HepG2 (cell line): Measurements from ENCODE around the gene LMX1B. TPM values are rescaled to one million over a fixed set of nuclear protein-coding genes. Genes with fewer than 3 reads are reported as not detected.
"Not testable (repeated sequence)": the region's sequence is repeated elsewhere in the genome, so short reads cannot be mapped to it uniquely, and the experiment has no call there.

Experiments used
- ATAC-seq: fragments of 200-7000 bp; cut with Tn5 transposase; 3 replicates; pipeline ENCODE4 v1.9.1; 2020; ENCODE audit warnings: mild to moderate bottlenecking, moderate library complexity
- BruUV-seq: library from RNA; stranded (reverse); fragments of 400-500 nt; replicated peaks from 2 replicates; lab custom pipeline; 2021; lab: Mats Ljungman, UMichigan
- CTCF ChIA-PET: fragments of 300-600 bp; formaldehyde crosslinking; extraction: SDS; loops from one replicate; lab custom pipeline; 2021; ENCODE audit warnings: low total read pairs, inconsistent platforms, low intra/inter-chr PET ratio; lab: Yijun Ruan, JAX
- POLR2A ChIA-PET: fragments of 350-600 bp; sonication (Branson Sonifier 250); formaldehyde crosslinking; loops from one replicate; lab custom pipeline; 2020; ENCODE audit warnings: antibody characterized with exemption, inconsistent platforms; lab: Yijun Ruan, JAX
- DNase-seq: peaks from one replicate; pipeline ENCODE4 v3.0.0-alpha.2; 2015; ENCODE audit warnings: low spot score
- FAIRE-seq: peaks from 3 replicates; lab custom pipeline; 2011; peaks lifted over from hg19 to GRCh38; lab: Jason Lieb, UNC
- H2AFZ ChIP-seq: one replicate; pipeline ENCODE4 v1.6.1; 2011; ENCODE audit warnings: low read length, inconsistent platforms
- H3K27ac ChIP-seq: fragments of 300-600 bp; 3 replicates; pipeline ENCODE4 v1.8.0; 2011; ENCODE audit warnings: mixed run types, mild to moderate bottlenecking, mixed read lengths, low read length, inconsistent platforms; ENCODE audit not compliant: insufficient read depth; ENCODE audit errors: extremely low read length
- H3K27me3 ChIP-seq, 2 experiments: fragments of 200-600 bp in 1 of 2; 2 replicates in 1 of 2; 3 replicates in 1 of 2; pipeline versions ENCODE4 v1.6.0 to v1.8.0; 2011; ENCODE audit warnings: low read length in 2 of 2, mild to moderate bottlenecking in 2 of 2, moderate library complexity in 2 of 2, inconsistent platforms in 1 of 2; ENCODE audit not compliant: insufficient read depth in 2 of 2, control insufficient read depth in 1 of 2
- H3K36me3 ChIP-seq, 2 experiments: fragments of 200-600 bp in 1 of 2; replicated peaks in 1 of 2; 2 replicates in 1 of 2; 3 replicates in 1 of 2; pipeline versions ENCODE4 v1.5.1 to v1.8.0; 2011; ENCODE audit warnings: low read length in 2 of 2, inconsistent platforms in 1 of 2; ENCODE audit not compliant: insufficient read depth in 2 of 2, control insufficient read depth in 1 of 2
- H3K4me1 ChIP-seq: 2 replicates; pipeline ENCODE4 v1.5.1; 2012; ENCODE audit warnings: low read length, inconsistent platforms; ENCODE audit not compliant: insufficient read depth
- H3K4me2 ChIP-seq: 2 replicates; pipeline ENCODE4 v1.6.0; 2011; ENCODE audit warnings: low read depth, low read length, inconsistent platforms
- H3K4me3 ChIP-seq, 3 experiments: fragments of 200-600 bp in 1 of 3; sonication (generic), shearing (Covaris generic) in 1 of 3; replicated peaks in 1 of 3; 2 replicates each; pipeline ENCODE4 v1.5.1; 2011 to 2016; ENCODE audit warnings: low read length in 3 of 3, inconsistent platforms in 2 of 3, low read depth in 2 of 3, mild to moderate bottlenecking in 2 of 3, control low read depth in 1 of 3, mixed read lengths in 1 of 3; ENCODE audit not compliant: insufficient read depth in 1 of 3
- H3K79me2 ChIP-seq: one replicate; pipeline ENCODE4 v1.6.1; 2011; ENCODE audit warnings: low read length, inconsistent platforms; ENCODE audit not compliant: insufficient read depth
- H3K9ac ChIP-seq: 2 replicates; pipeline ENCODE4 v1.6.0; 2011; ENCODE audit warnings: mild to moderate bottlenecking, low read depth, low read length, inconsistent platforms; ENCODE audit not compliant: insufficient read depth
- H3K9me3 ChIP-seq: 2 replicates; pipeline ENCODE4 v1.5.1; 2012; ENCODE audit warnings: mild to moderate bottlenecking, low read length
- H4K20me1 ChIP-seq: 2 replicates; pipeline ENCODE4 v1.6.0; 2011; ENCODE audit warnings: inconsistent platforms, mild to moderate bottlenecking, low read length, moderate library complexity; ENCODE audit not compliant: insufficient read depth
- ZNF12 ChIP-seq: sonication (generic); formaldehyde crosslinking; IDR thresholded peaks from 2 replicates; pipeline ENCODE4 v1.5.0; 2020; ENCODE audit warnings: missing genetic modification reagents
- WGBS: methylation state at CpG from one replicate; pipeline ENCODE4 v1.1.6; 2017; ENCODE audit warnings: low lambda C conversion rate; 5-methylcytosine and 5-hydroxymethylcytosine counted together
- in situ Hi-C: cut with HindIII; loops from 2 replicates; pipeline ENCODE4 v1.10.0; 2017; ENCODE audit warnings: low pct_unique_long_range_greater_than_20kb; ENCODE audit not compliant: extremely low pct_ligation_motif_present
- intact Hi-C: fragments of 100-400 bp; cut with micrococcal nuclease; formaldehyde crosslinking; loops from one replicate; pipeline ENCODE4 v1.10.0; 2022; ENCODE audit not compliant: unreplicated experiment
- polyA plus RNA-seq, 8 experiments: library from polyadenylated mRNA; depleted of rRNA in 3 of 8; stranded (reverse) in 7 of 8; unstranded in 1 of 8; fragments of >200 nt; fragmentation: Illumina TruSeq in 4 of 8; extraction: Trizol in 4 of 8; gene quantifications; 2 replicates each; pipeline versions ENCODE4 v1.2.1 to v1.2.3, GENCODE V29; 2011 to 2016; ENCODE audit warnings: low read depth in 4 of 8, missing spikeins in 1 of 8, mixed read lengths in 1 of 8; ENCODE audit not compliant: insufficient read depth in 1 of 8
- total RNA-seq, 5 experiments: library from RNA; depleted of rRNA; stranded (reverse); fragments of >200 nt; fragmentation: Illumina TruSeq; extraction: Trizol; gene quantifications; 2 replicates each; pipeline ENCODE4 v1.2.3, GENCODE V29; 2016; ENCODE audit warnings: low read depth in 1 of 5

Gene LMX1B
- total and polyA plus RNA-seq, 2 of the 13 experiments (the other 11 are each of a cell fraction or from before 2014, with no cell fraction given), result not detected

DNA sequence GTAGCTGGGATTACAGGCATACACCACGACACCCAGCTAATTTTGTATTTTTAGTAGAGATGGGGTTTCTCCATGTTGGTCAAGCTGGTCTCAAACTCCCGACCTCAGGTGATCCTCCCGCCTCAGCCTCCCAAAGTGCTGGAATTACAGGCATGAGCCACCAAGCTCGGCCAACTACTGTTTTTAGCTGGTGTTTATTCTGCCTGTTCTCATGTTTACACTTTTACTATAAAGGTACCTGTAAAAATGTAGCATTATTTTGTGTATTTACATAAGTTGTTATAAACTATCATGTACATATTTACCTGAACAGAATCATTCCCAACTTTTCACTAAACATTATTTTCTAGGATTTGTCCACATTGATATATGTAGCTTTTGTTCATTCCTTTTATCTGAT lies 111.8 kb downstream of the LMX1B start:
- BruUV-seq, H2AFZ ChIP-seq, H3K9me3 ChIP-seq, H3K27ac ChIP-seq, H3K9ac ChIP-seq, FAIRE-seq, intact Hi-C loops, in situ Hi-C loops, H4K20me1 ChIP-seq, H3K36me3 ChIP-seq, DNase-seq, H3K4me3 ChIP-seq, POLR2A ChIA-PET, H3K4me2 ChIP-seq, H3K4me1 ChIP-seq, ATAC-seq, CTCF ChIA-PET, H3K79me2 ChIP-seq: not testable (repeated sequence)
- H3K27me3 ChIP-seq, result peaks cover 2 to 38% of the 10 kb centered on the region in 2 experiments; a peak in 3 of 5 replicates
- WGBS, result 22% methylated on average over 4 of the region's 4 CpGs

- WGBS, result 36% methylated on average over 8 of the region's 8 CpGs
- H4K20me1 ChIP-seq, in situ Hi-C loops, ATAC-seq, H3K9me3 ChIP-seq, H3K79me2 ChIP-seq, H2AFZ ChIP-seq, H3K4me1 ChIP-seq, H3K4me2 ChIP-seq, BruUV-seq, intact Hi-C loops, H3K4me3 ChIP-seq, H3K27ac ChIP-seq, CTCF ChIA-PET, H3K9ac ChIP-seq, H3K36me3 ChIP-seq, DNase-seq, POLR2A ChIA-PET, FAIRE-seq: not testable (repeated sequence)
- H3K27me3 ChIP-seq, result peaks cover 0 to 22% of the 10 kb centered on the region in 2 experiments; a peak in 1 of 5 replicates
- TF ChIP-seq ZNF12 (CRISPR knock-in tag), result peak; percentile 88
These were observed 114.5 kb downstream of the LMX1B start for GRCh38 chr9:126728210-126728609.

DNA sequence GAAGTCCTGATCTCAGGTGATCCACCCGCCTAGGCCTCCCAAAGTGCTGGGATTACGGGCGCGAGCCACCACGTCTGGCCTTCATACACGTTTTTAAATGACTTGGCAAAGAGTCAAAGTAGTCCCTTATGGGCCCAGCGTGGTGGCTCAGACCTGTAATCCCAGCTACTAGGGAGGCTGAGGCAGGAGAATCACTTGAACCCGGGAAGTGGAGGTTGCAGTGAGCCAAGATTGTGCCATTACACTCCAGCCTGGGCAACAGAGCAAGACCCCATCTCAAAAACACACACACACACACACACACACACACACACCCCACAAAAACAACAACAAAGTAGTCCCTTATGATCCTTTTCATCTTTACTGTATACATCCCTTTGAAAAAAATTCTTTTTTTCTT lies 116.9 kb downstream of the LMX1B start:
- CTCF ChIA-PET, BruUV-seq, ATAC-seq, H4K20me1 ChIP-seq, in situ Hi-C loops, H3K9ac ChIP-seq, H3K27me3 ChIP-seq, H3K27ac ChIP-seq, FAIRE-seq, POLR2A ChIA-PET, H3K4me3 ChIP-seq, H2AFZ ChIP-seq, H3K4me2 ChIP-seq, H3K9me3 ChIP-seq, H3K36me3 ChIP-seq, intact Hi-C loops, DNase-seq, H3K79me2 ChIP-seq: not testable (repeated sequence)
- 55% methylated on average over 8 of the region's 8 CpGs for WGBS
- H3K4me1 ChIP-seq, result peaks cover 16% of the 10 kb centered on the region
